ENCODE measurements around the gene ARID4B. TPM values are rescaled to one million over a fixed set of nuclear protein-coding genes. Genes with fewer than 3 reads are reported as not detected.

ARID4B gene
- polyA plus RNA-seq, 1 donor (not counting 4 experiments of a cell fraction or from before 2014, with no cell fraction given): 12.7 TPM

DNA sequence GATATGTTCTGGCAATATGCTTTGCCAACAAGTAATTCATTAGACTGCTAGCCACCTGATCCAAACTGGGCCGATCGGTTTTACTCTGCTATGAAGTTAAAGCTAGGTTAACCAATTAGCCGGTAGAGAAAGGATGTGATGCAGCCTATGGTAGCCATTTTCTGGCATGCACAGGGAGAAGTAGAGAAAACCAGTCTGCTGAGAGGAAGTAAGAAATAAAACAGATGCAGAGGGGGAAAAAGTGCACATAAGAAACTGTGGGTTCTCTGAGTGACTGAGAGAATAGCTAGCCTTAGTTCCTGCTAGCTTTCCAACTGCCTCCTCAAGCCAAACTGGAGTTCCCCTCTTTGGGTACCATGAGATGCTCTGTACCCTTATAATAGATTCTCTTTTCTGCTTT is 52.8 kb downstream of the ARID4B start:
- dilution Hi-C loops (cut with MboI; ENCODE audit: extremely low pct_ligation_motif_present, low sequenced_read_pairs): no loop called here
- Histone ChIP-seq H2AFZ (ENCODE audit: control insufficient read depth, low read length) (no peak overlapping the region), H3K9me1 (ENCODE audit: control insufficient read depth, extremely low read depth, insufficient read depth, low read length) (no peaks in the 10 kb centered on the region), H3K4me1 (ENCODE audit: control insufficient read depth, extremely low read depth, insufficient read depth, low read length) (peaks cover 4% of the 10 kb centered on the region), H3K9ac (ENCODE audit: control insufficient read depth, extremely low read depth, insufficient read depth, low read length) (no peak overlapping the region), H3K4me3 (ENCODE audit: control insufficient read depth in 2 of 3, extremely low read depth in 1 of 3, insufficient read depth in 2 of 3, low read depth in 1 of 3, low read length in 3 of 3) (no peak overlapping the region), H3K4me2 (ENCODE audit: control insufficient read depth, extremely low read depth, insufficient read depth, low read depth, low read length) (no peak overlapping the region), H3K36me3 (ENCODE audit: control insufficient read depth in 2 of 2, extremely low read depth in 1 of 2, insufficient read depth in 2 of 2, low read length in 2 of 2) (no peaks in the 10 kb centered on the region), H4K20me1 (ENCODE audit: control insufficient read depth, extremely low read depth, insufficient read depth, low read length) (peaks cover 9% of the 10 kb centered on the region), H3K79me2 (ENCODE audit: control insufficient read depth, insufficient read depth, low read length) (peaks cover 87% of the 10 kb centered on the region), H3K9me3 (ENCODE audit: control insufficient read depth, low read depth, low read length) (no peaks in the 10 kb centered on the region), H3K27me3 (ENCODE audit: control insufficient read depth, extremely low read depth, insufficient read depth, low read length) (no peaks in the 10 kb centered on the region), H3K27ac (ENCODE audit: control insufficient read depth, insufficient read depth, low read length) (no peak overlapping the region)
- FAIRE-seq (no peak), DNase-seq (ENCODE audit: low read depth, low spot score) (no peak)
- TF ChIP-seq, protein P1, sequence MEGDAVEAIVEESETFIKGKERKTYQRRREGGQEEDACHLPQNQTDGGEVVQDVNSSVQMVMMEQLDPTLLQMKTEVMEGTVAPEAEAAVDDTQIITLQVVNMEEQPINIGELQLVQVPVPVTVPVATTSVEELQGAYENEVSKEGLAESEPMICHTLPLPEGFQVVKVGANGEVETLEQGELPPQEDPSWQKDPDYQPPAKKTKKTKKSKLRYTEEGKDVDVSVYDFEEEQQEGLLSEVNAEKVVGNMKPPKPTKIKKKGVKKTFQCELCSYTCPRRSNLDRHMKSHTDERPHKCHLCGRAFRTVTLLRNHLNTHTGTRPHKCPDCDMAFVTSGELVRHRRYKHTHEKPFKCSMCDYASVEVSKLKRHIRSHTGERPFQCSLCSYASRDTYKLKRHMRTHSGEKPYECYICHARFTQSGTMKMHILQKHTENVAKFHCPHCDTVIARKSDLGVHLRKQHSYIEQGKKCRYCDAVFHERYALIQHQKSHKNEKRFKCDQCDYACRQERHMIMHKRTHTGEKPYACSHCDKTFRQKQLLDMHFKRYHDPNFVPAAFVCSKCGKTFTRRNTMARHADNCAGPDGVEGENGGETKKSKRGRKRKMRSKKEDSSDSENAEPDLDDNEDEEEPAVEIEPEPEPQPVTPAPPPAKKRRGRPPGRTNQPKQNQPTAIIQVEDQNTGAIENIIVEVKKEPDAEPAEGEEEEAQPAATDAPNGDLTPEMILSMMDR (optimal IDR thresholded peaks at IDR 0.05 in 1 of 3, IDR thresholded peaks at IDR 0.05 in 1 of 3, conservative IDR thresholded peaks at IDR 0.05 in 1 of 3; ENCODE audit: extremely low read depth in 1 of 3, insufficient read depth in 2 of 3, low read length in 3 of 3): no peak
- no peak for TF ChIP-seq EZH2 (IDR thresholded peaks at IDR 0.05; ENCODE audit: low read length)

DNA sequence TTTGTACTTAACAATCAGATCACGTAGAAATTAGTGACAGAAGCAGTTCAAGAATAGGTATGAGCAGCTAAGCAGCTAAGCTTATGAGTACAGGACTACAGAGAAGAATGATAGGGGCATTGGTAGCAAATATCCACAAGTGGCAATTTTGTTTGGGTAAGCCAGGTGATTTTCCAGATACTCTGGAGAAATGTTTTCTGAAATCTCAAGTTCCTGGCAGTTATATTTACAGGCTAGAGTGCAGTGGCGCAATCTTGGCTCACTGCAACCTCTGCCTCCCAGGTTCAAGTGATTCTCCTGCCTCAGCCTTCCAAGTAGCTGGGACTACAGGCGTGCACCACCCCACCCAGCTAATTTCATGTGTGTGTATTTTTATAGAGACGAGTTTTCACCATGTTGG is 55.1 kb downstream of the ARID4B start:
- Histone ChIP-seq H3K4me3 (ENCODE audit: control insufficient read depth in 2 of 3, extremely low read depth in 1 of 3, insufficient read depth in 2 of 3, low read depth in 1 of 3, low read length in 3 of 3) (no peak overlapping the region), H3K9ac (ENCODE audit: control insufficient read depth, extremely low read depth, insufficient read depth, low read length) (no peak overlapping the region), H4K20me1 (ENCODE audit: control insufficient read depth, extremely low read depth, insufficient read depth, low read length) (peaks cover 9% of the 10 kb centered on the region), H3K4me2 (ENCODE audit: control insufficient read depth, extremely low read depth, insufficient read depth, low read depth, low read length) (no peak overlapping the region), H2AFZ (ENCODE audit: control insufficient read depth, low read length) (no peak overlapping the region), H3K9me1 (ENCODE audit: control insufficient read depth, extremely low read depth, insufficient read depth, low read length) (no peaks in the 10 kb centered on the region), H3K27ac (ENCODE audit: control insufficient read depth, insufficient read depth, low read length) (no peak overlapping the region), H3K36me3 (ENCODE audit: control insufficient read depth in 2 of 2, extremely low read depth in 1 of 2, insufficient read depth in 2 of 2, low read length in 2 of 2) (no peaks in the 10 kb centered on the region), H3K79me2 (ENCODE audit: control insufficient read depth, insufficient read depth, low read length) (peaks cover 83% of the 10 kb centered on the region), H3K27me3 (ENCODE audit: control insufficient read depth, extremely low read depth, insufficient read depth, low read length) (no peaks in the 10 kb centered on the region), H3K4me1 (ENCODE audit: control insufficient read depth, extremely low read depth, insufficient read depth, low read length) (peaks cover 4% of the 10 kb centered on the region), H3K9me3 (ENCODE audit: control insufficient read depth, low read depth, low read length) (no peaks in the 10 kb centered on the region)
- FAIRE-seq: no peak
- no peak for TF ChIP-seq EZH2 (IDR thresholded peaks at IDR 0.05; ENCODE audit: low read length)
- TF ChIP-seq, protein P1 (optimal IDR thresholded peaks at IDR 0.05 in 1 of 3, IDR thresholded peaks at IDR 0.05 in 1 of 3, conservative IDR thresholded peaks at IDR 0.05 in 1 of 3; ENCODE audit: extremely low read depth in 1 of 3, insufficient read depth in 2 of 3, low read length in 3 of 3): no peak
- no peak for DNase-seq (ENCODE audit: low read depth, low spot score)
- dilution Hi-C loops (cut with MboI; ENCODE audit: extremely low pct_ligation_motif_present, low sequenced_read_pairs): no loop called here

Measured in keratinocyte (primary cell).